Astrocyte of the spinal cord (primary cell): Measurements from ENCODE around the gene BSN.

Source experiments
- DNase-seq: peaks from one replicate; pipeline ENCODE4 v3.0.0; 2011; ENCODE audit warnings: low read depth, low spot score
- H3K4me3 ChIP-seq: 2 replicates; pipeline ENCODE4 v1.5.1; 2011; ENCODE audit warnings: low read depth, mild to moderate bottlenecking, low read length, moderate library complexity
- CTCF ChIP-seq: IDR thresholded peaks from 2 replicates; pipeline ENCODE4 v1.5.1; 2012; ENCODE audit warnings: low read depth, mild to moderate bottlenecking, low read length, inconsistent platforms
- in situ Hi-C: cut with HindIII; loops from 2 replicates; pipeline ENCODE4 v1.10.0; 2017; ENCODE audit warnings: low sequenced_read_pairs

BSN gene

GRCh38 chr3:49652903-49653415 is 98.7 kb downstream of the BSN start:
- H3K4me3 ChIP-seq, result no peak overlapping the region
- TF ChIP-seq CTCF, result no peak

GRCh38 chr3:49653621-49654020 is 99.3 kb downstream of the BSN start:
- no peak for TF ChIP-seq CTCF

More at GRCh38 chr3:49652903-49653415, 98.7 kb downstream of the BSN start:
- no peak for DNase-seq
- in situ Hi-C loops, result no loop called here

GRCh38 chr3:49654176-49654825 is 100.0 kb downstream of the BSN start:
- TF ChIP-seq CTCF, result no peak
- in situ Hi-C loops, result no loop called here
- H3K4me3 ChIP-seq, result no peak overlapping the region
- no peak for DNase-seq

More at GRCh38 chr3:49653621-49654020, 99.3 kb downstream of the BSN start:
- DNase-seq, result no peak
- in situ Hi-C loops, result no loop called here
- H3K4me3 ChIP-seq, result no peak overlapping the region

GRCh38 chr3:49654955-49655556 is 100.8 kb downstream of the BSN start:
- H3K4me3 ChIP-seq, result no peak overlapping the region
- no peak for TF ChIP-seq CTCF
- DNase-seq, result no peak
- in situ Hi-C loops, result no loop called here

GRCh38 chr3:49655731-49656285 is 101.5 kb downstream of the BSN start:
- in situ Hi-C loops, result no loop called here
- no peak for DNase-seq
- TF ChIP-seq CTCF, result no peak
- H3K4me3 ChIP-seq, result no peak overlapping the region

- peak; percentile 39 for TF ChIP-seq CTCF
- no peak overlapping the region for H3K4me3 ChIP-seq
- no peak for DNase-seq
- in situ Hi-C loops, result no loop called here
Measured at GRCh38 chr3:49656541-49657112, 102.3 kb downstream of the BSN start.
